ENCODE results near the gene TSHZ2.

GRCh38 chr20:53179749-53180148 lies 207.6 kb downstream of the TSHZ2 start:
- TF ChIP-seq CTCF (IDR thresholded peaks at IDR 0.05): no peak
- no peak for TF ChIP-seq POLR2A (IDR thresholded peaks at IDR 0.05)
